ENCODE data around the gene SND1. TPM values are rescaled to one million over a fixed set of nuclear protein-coding genes. Genes with fewer than 3 reads are reported as not detected.

The SND1 gene
- total and polyA plus RNA-seq, 2 donors (not counting 3 experiments of a cell fraction or from before 2014, with no cell fraction given) = 116 to 249 TPM

DNA sequence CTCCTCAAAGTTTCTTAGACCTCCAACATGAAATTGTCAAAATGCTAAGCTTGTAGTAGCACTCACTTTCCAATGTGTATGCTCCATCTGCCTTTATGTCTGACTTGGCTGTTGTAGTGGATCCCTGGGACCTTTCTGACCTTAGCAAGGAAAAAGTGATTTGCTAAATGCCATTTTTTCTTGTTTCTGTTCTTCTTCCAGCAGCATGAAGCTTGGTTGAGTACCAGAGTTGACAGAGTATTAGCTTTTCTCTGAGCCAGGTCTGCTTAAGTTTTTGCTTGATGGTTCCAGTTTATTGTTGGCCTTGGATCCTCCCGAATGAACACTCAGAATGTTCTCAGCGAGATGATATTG, 168.7 kb downstream of the SND1 start:
- BruUV-seq (replicated peaks) = no TSS peak
- DNase-seq (ENCODE audit: low read depth, low spot score) (no peak), FAIRE-seq (no peak)
- H4K20me1 ChIP-seq (replicated peaks; ENCODE audit: control insufficient read depth, extremely low read depth, insufficient read depth, low read length) = peaks cover 2% of the 10 kb centered on the region
- H3K36me3 ChIP-seq (ENCODE audit: control insufficient read depth in 2 of 2, extremely low read depth in 1 of 2, insufficient read depth in 2 of 2, low read length in 2 of 2) = no peaks in the 10 kb centered on the region
- no peaks in the 10 kb centered on the region for H3K9me1 ChIP-seq (replicated peaks; ENCODE audit: control insufficient read depth, extremely low read depth, insufficient read depth, low read length)
- no peak overlapping the region for H3K4me3 ChIP-seq (replicated peaks in 1 of 3; ENCODE audit: insufficient read depth in 1 of 3, low read depth in 1 of 3, low read length in 3 of 3)
- H3K4me1 ChIP-seq (ENCODE audit: control insufficient read depth, extremely low read depth, insufficient read depth, low read length) = peaks cover 11% of the 10 kb centered on the region
- H3K27me3 ChIP-seq (ENCODE audit: control insufficient read depth in 2 of 2, insufficient read depth in 2 of 2, low read length in 2 of 2) = no peaks in the 10 kb centered on the region
- H3K9ac ChIP-seq (replicated peaks; ENCODE audit: extremely low read depth, insufficient read depth, low read length) = no peak overlapping the region
- intact Hi-C loops (cut with micrococcal nuclease) = no loop called here
- peaks cover 66% of the 10 kb centered on the region for H3K79me2 ChIP-seq (ENCODE audit: control insufficient read depth, insufficient read depth, low read length)
- TF ChIP-seq POLR2AphosphoS5 (IDR thresholded peaks at IDR 0.05; ENCODE audit: insufficient read depth, low read depth, low read length) (no peak), JUN (IDR thresholded peaks at IDR 0.05; ENCODE audit: borderline replicate concordance, insufficient read depth, insufficient read length, low read depth) (no peak), MYC (IDR thresholded peaks at IDR 0.05; ENCODE audit: low read depth, low read length) (no peak), POLR2A (IDR thresholded peaks at IDR 0.05; ENCODE audit: low read depth, low read length) (no peak), EZH2 (IDR thresholded peaks at IDR 0.05; ENCODE audit: borderline replicate concordance, low read depth, low read length, severe bottlenecking) (no peak), GATA2 (IDR thresholded peaks at IDR 0.05; ENCODE audit: insufficient read depth, insufficient read length, low read depth, low read length) (no peak), FOS (IDR thresholded peaks at IDR 0.05; ENCODE audit: borderline replicate concordance, insufficient read depth, low read length) (no peak)
- TF ChIP-seq, protein P1, sequence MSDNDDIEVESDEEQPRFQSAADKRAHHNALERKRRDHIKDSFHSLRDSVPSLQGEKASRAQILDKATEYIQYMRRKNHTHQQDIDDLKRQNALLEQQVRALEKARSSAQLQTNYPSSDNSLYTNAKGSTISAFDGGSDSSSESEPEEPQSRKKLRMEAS (IDR thresholded peaks at IDR 0.05; ENCODE audit: insufficient read depth, insufficient read length) = no peak
- TF ChIP-seq, protein P2, sequence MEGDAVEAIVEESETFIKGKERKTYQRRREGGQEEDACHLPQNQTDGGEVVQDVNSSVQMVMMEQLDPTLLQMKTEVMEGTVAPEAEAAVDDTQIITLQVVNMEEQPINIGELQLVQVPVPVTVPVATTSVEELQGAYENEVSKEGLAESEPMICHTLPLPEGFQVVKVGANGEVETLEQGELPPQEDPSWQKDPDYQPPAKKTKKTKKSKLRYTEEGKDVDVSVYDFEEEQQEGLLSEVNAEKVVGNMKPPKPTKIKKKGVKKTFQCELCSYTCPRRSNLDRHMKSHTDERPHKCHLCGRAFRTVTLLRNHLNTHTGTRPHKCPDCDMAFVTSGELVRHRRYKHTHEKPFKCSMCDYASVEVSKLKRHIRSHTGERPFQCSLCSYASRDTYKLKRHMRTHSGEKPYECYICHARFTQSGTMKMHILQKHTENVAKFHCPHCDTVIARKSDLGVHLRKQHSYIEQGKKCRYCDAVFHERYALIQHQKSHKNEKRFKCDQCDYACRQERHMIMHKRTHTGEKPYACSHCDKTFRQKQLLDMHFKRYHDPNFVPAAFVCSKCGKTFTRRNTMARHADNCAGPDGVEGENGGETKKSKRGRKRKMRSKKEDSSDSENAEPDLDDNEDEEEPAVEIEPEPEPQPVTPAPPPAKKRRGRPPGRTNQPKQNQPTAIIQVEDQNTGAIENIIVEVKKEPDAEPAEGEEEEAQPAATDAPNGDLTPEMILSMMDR (IDR thresholded peaks at IDR 0.05; ENCODE audit: extremely low read depth in 1 of 2, insufficient read depth in 1 of 2, low read depth in 1 of 2, low read length in 2 of 2) = no peak
- no peak overlapping the region for H2AFZ ChIP-seq (ENCODE audit: low read depth, low read length)
- H3K9me3 ChIP-seq (replicated peaks; ENCODE audit: control insufficient read depth, insufficient read depth, low read length) = no peaks in the 10 kb centered on the region
- dilution Hi-C loops (cut with MboI; ENCODE audit: extremely low pct_ligation_motif_present, low sequenced_read_pairs) = no loop called here
- ChIA-PET POLR2A (no interaction called here), CTCF (interaction anchor here (1.5 kb wide), 1 partner anchor 16 kb away, joined by 4 read pairs; no protein-coding TSS in a partner anchor)
- H3K4me2 ChIP-seq (ENCODE audit: insufficient read depth, low read length) = no peak overlapping the region
- no peak overlapping the region for H3K27ac ChIP-seq (ENCODE audit: insufficient read depth, low read depth, low read length)

All from endothelial cell of umbilical vein (primary cell).